GM18508 (cell line): ENCODE data around the gene OSBPL3.

Source experiments
- ATAC-seq: cut with Tn5 transposase; IDR thresholded peaks from one replicate; pipeline ENCODE4 v1.9.1; 2021; ENCODE audit warnings: moderate number of reproducible peaks; ENCODE audit not compliant: insufficient read depth, unreplicated experiment

Gene OSBPL3

GRCh38 chr7:24836084-24836483 lies 143.9 kb downstream of the OSBPL3 start:
- ATAC-seq: peak; percentile 57

- peak; percentile 3 for ATAC-seq
These were observed 144.3 kb downstream of the OSBPL3 start for GRCh38 chr7:24835643-24836042.

- ATAC-seq: no peak
These were observed 145.7 kb downstream of the OSBPL3 start for GRCh38 chr7:24834128-24834798.

GRCh38 chr7:24833549-24833948 lies 146.4 kb downstream of the OSBPL3 start:
- ATAC-seq: no peak

GRCh38 chr7:24831240-24831639 lies 148.7 kb downstream of the OSBPL3 start:
- no peak for ATAC-seq

- no peak for ATAC-seq
These were observed 149.4 kb downstream of the OSBPL3 start for GRCh38 chr7:24830440-24831050.

GRCh38 chr7:24829787-24830186 lies 150.2 kb downstream of the OSBPL3 start:
- ATAC-seq: no peak

- no peak for ATAC-seq
These were observed 150.9 kb downstream of the OSBPL3 start for GRCh38 chr7:24828891-24829661.

- ATAC-seq: no peak
These were observed 152.4 kb downstream of the OSBPL3 start for GRCh38 chr7:24827589-24827988.

GRCh38 chr7:24827027-24827426 lies 153.0 kb downstream of the OSBPL3 start:
- no peak for ATAC-seq

- no peak for ATAC-seq
These were observed 153.3 kb downstream of the OSBPL3 start for GRCh38 chr7:24826662-24827020.

GRCh38 chr7:24825931-24826661 lies 153.9 kb downstream of the OSBPL3 start:
- no peak for ATAC-seq

GRCh38 chr7:24825381-24825794 lies 154.6 kb downstream of the OSBPL3 start:
- no peak for ATAC-seq

GRCh38 chr7:24824896-24825295 lies 155.1 kb downstream of the OSBPL3 start:
- no peak for ATAC-seq

- ATAC-seq: no peak
These were observed 155.6 kb downstream of the OSBPL3 start for GRCh38 chr7:24824400-24824799.

- no peak for ATAC-seq
These were observed 158.3 kb downstream of the OSBPL3 start for GRCh38 chr7:24821754-24822054.

- ATAC-seq: peak; percentile 59
These were observed 158.8 kb downstream of the OSBPL3 start for GRCh38 chr7:24821045-24821753.

GRCh38 chr7:24820730-24821044 lies 159.3 kb downstream of the OSBPL3 start:
- ATAC-seq: no peak

- no peak for ATAC-seq
These were observed 159.9 kb downstream of the OSBPL3 start for GRCh38 chr7:24819916-24820689.

GRCh38 chr7:24817339-24817738 lies 162.6 kb downstream of the OSBPL3 start:
- ATAC-seq: no peak
